Cardiac muscle cell (in vitro differentiated cells and primary cell): ENCODE results near the gene SLC26A3. TPM values are rescaled to one million over a fixed set of nuclear protein-coding genes. Genes with fewer than 3 reads are reported as not detected.

Source experiments
- DNase-seq, 2 donors: peaks; one replicate each; pipeline versions ENCODE4 v3.0.0 to v3.0.0-alpha.2; 2010 to 2017; ENCODE audit warnings: low read depth in 1 of 2, low spot score in 1 of 2
- H3K27ac ChIP-seq: fragments of 200-600 bp; sonication (generic); 2 replicates; pipeline ENCODE4 v1.5.1; 2016
- H3K27me3 ChIP-seq: fragments of 200-600 bp; sonication (generic); 2 replicates; pipeline ENCODE4 v1.6.0; 2016; ENCODE audit warnings: control low read depth
- H3K36me3 ChIP-seq: fragments of 200-600 bp; sonication (generic); 2 replicates; pipeline ENCODE4 v1.5.1; 2016; ENCODE audit warnings: control low read depth
- H3K4me1 ChIP-seq: fragments of 200-600 bp; sonication (generic); 2 replicates; pipeline ENCODE4 v1.8.1; 2017; ENCODE audit warnings: low read depth, mild to moderate bottlenecking, mixed run types
- H3K4me3 ChIP-seq: fragments of 200-600 bp; sonication (generic); 2 replicates; pipeline ENCODE4 v1.5.1; 2016; ENCODE audit warnings: mild to moderate bottlenecking
- H3K9me3 ChIP-seq: fragments of 200-600 bp; sonication (generic); 2 replicates; pipeline ENCODE4 v1.5.1; 2017; ENCODE audit warnings: low read depth, mild to moderate bottlenecking, control low read depth
- polyA plus RNA-seq: library from polyadenylated mRNA; unstranded; fragments of >200 nt; fragmentation: Nextera tagmentation; extraction: Ambion mirVana; gene quantifications from 2 replicates; pipeline ENCODE4 v1.2.1, GENCODE V29; 2016
- total RNA-seq: library from RNA; depleted of rRNA; stranded (reverse); fragments of >200 nt; gene quantifications from 2 replicates; pipeline ENCODE4 v1.2.3, GENCODE V29; 2016
- TF ChIP-seq, protein P1 (sequence below): IDR thresholded peaks from 2 replicates; pipeline ENCODE4 v1.5.1; 2012; ENCODE audit warnings: low read depth, mild to moderate bottlenecking, low read length

SLC26A3 gene
- total and polyA plus RNA-seq, 2 experiments from 2014 or later, result 0.05 TPM; not detected in 1

DNA sequence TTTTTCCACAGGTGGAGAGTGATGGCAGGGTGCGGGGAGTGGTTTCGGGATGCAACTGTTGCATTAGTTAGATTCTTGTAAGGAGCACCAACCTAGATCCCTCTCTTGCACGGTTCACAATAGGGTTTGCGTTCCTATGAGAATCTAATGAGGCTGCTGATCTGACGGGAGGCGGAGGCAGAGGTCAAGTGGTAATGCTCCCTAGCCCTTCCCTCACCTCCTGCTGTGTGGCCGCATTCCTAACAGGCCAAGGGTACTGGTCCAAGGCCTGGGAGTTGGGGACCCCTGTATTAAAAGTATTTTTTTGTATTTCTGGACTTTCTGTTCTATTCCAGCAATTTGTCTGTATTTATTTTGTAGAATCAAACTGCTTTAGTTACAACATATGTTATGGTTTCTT, 51.9 kb downstream of the SLC26A3 start:
- H3K4me3 ChIP-seq, result no peak overlapping the region
- peaks cover 54% of the 10 kb centered on the region for H3K36me3 ChIP-seq
- H3K9me3 ChIP-seq, result no peaks in the 10 kb centered on the region
- H3K27ac ChIP-seq, result no peak overlapping the region
- H3K4me1 ChIP-seq, result no peaks in the 10 kb centered on the region
- TF ChIP-seq, protein P1, sequence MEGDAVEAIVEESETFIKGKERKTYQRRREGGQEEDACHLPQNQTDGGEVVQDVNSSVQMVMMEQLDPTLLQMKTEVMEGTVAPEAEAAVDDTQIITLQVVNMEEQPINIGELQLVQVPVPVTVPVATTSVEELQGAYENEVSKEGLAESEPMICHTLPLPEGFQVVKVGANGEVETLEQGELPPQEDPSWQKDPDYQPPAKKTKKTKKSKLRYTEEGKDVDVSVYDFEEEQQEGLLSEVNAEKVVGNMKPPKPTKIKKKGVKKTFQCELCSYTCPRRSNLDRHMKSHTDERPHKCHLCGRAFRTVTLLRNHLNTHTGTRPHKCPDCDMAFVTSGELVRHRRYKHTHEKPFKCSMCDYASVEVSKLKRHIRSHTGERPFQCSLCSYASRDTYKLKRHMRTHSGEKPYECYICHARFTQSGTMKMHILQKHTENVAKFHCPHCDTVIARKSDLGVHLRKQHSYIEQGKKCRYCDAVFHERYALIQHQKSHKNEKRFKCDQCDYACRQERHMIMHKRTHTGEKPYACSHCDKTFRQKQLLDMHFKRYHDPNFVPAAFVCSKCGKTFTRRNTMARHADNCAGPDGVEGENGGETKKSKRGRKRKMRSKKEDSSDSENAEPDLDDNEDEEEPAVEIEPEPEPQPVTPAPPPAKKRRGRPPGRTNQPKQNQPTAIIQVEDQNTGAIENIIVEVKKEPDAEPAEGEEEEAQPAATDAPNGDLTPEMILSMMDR, result no peak
- no peak for DNase-seq
- no peaks in the 10 kb centered on the region for H3K27me3 ChIP-seq

DNA sequence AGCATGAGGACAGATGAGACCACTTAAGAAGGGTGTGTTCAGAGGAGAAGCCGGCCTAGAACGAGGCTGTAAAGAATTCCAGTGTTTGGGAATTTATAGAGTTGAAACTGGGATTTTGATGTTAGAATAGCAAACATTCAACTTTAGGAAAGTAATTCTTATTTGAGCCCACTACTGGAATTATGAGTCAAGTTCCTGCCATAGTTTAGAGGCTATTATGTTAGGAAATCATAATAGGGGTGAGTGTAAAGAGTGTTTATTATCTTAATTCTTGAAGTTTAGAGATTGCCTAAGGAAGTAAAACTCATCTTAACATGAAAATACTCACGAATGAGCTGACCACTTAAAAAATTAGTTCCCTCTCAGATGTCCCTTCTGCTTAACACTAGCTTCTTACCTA, 57.0 kb downstream of the SLC26A3 start:
- no peak for DNase-seq
- Histone ChIP-seq H3K27me3 (no peaks in the 10 kb centered on the region), H3K4me1 (peaks cover 12% of the 10 kb centered on the region), H3K36me3 (peaks cover 14% of the 10 kb centered on the region), H3K4me3 (no peak overlapping the region), H3K27ac (no peak overlapping the region), H3K9me3 (no peaks in the 10 kb centered on the region)
- TF ChIP-seq, protein P1, result no peak

DNA sequence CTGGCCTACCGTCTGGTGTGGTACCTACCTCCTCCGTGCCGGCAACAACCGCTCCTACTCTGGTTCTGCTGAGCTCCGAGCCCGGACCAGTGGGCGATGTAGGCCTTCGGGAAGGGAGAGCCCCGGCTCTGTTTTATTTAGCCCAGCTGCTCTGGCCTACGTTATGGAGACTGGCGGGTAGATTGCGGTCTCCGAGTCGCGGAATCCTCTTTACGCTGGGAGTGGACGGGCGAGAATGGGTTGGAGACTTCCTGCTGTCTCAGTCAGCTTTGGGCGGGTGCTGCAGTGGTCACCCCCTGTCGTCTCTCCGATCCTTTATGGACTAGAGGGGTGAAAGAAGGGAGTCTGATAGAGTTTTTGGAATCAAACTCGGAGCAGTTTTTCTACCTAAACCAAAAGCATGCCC, 58.7 kb downstream of the SLC26A3 start:
- H3K27ac ChIP-seq, result peak overlapping the region; percentile 96
- H3K27me3 ChIP-seq, result peaks cover 13% of the 10 kb centered on the region

DNA sequence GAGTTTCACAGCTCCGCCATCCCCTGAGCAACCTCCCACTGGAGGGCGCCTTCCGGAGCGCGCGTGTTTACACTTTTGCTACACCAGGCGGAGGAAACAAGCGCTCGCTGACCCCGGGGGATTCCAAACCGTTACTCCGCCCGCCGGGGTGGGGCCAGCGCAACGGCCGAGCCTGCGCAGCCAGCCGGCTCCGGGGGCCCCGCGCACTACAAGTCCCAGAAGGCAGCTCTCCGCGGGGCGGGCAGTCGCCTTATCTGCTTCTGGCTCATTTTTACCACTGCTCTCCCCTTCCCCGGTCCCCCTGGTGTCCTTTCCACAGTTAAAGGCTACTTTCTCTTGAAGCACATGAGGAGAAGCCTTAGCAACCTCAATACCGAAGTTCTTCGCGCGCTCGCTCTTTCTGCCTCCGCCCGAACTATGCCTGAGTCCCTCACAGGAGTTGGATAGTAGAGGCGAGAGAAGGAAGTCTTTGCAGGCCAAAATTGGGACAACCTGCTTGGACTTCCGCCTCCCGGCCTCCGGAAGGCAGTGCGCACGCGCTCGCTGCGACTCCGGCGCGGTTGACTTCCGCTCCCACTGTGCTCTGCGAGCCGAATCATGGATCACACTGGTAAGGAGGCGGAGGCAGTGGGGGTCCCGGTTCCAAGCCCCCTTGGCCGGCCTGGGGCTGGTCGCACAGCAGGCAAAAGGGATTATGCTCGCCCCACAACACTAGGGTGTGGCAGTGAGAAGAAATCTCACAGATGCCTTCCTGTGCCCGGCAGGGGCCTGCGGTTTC, 59.3 kb downstream of the SLC26A3 start, which contains the start of gene CBLL1:
Gene CBLL1, plus strand, starts transcription at position 576 of the 778 bp plus-strand sequence. Its CDS starts 22 bp downstream, at position 598.
- H3K27ac ChIP-seq, result peak within 1 kb of the TSS; percentile 96
- H3K4me3 ChIP-seq, result peak within 1 kb of the TSS; percentile 82
- H3K9me3 ChIP-seq, result no peaks in the 10 kb centered on the region
- DNase-seq, result peak; percentile 97 to 99
- peaks cover 3% of the 10 kb centered on the region for H3K36me3 ChIP-seq
- peaks cover 16% of the 10 kb centered on the region for H3K27me3 ChIP-seq
- TF ChIP-seq, protein P1, result peak; percentile 84
- H3K4me1 ChIP-seq, result peaks cover 12% of the 10 kb centered on the region

More for the DNA sequence above, 58.7 kb downstream of the SLC26A3 start:
- H3K4me3 ChIP-seq, result peak overlapping the region; percentile 82
- TF ChIP-seq, protein P1, result no peak
- DNase-seq, result no peak
- peaks cover 12% of the 10 kb centered on the region for H3K4me1 ChIP-seq
- H3K36me3 ChIP-seq, result peaks cover 9% of the 10 kb centered on the region
- no peaks in the 10 kb centered on the region for H3K9me3 ChIP-seq

DNA sequence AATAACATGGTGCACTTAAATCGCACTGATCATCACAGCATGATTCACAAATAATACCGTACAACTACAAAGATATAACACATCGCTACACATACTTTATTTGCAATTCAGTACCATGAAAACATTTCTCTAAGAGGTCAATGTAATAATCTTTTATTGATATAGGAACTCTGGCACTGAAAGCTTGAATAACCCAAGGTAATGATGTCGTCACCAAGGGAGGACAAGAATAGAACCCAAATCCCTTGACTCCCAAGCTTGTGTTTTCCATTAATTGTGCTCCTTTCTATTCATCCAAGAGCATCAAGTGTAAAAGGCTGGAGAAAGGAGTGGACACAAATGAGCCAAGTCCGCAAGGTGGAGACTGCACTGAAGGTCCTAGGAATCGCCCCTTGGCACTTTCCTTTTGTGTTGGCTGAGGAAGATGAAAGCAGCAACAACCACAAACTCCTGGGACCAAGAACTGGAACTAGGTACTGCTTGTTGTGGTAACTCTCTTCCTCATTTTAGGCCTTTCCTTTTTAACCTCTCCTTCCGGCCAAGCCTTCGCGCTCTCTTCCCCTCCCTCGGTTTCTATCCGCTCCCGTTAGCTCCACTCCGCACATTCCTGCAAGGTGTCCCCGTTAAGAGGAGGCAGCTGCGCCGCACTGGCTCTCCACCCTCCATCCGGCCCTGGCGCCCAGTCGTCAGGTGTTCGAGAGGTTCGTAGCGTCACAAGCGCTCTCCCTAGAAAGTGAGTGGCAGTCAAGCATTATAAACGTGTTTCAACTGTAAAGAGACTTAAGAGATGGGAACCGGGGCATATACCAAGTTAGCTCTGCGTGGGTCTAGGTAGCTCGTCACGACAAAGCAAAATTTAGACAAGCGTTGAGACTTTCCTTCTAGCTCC, 60.1 kb downstream of the SLC26A3 start:
- DNase-seq, result peak in 1 of 2 donors; percentile 71

More for the DNA sequence above, 60.1 kb downstream of the SLC26A3 start:
- TF ChIP-seq, protein P1, result no peak
- Histone ChIP-seq H3K27me3 (peaks cover 19% of the 10 kb centered on the region), H3K4me3 (peak overlapping the region; percentile 82), H3K9me3 (no peaks in the 10 kb centered on the region), H3K36me3 (no peaks in the 10 kb centered on the region), H3K27ac (peak overlapping the region; percentile 96), H3K4me1 (peaks cover 12% of the 10 kb centered on the region)
